ENCODE measurements around the gene NCK2.

- TF ChIP-seq CTCF (IDR thresholded peaks at IDR 0.05; ENCODE audit: poor library complexity) (no peak), EZH2phosphoT487 (IDR thresholded peaks at IDR 0.05; ENCODE audit: low read depth, severe bottlenecking, unreplicated experiment) (peak; percentile 45), EZH2 (IDR thresholded peaks at IDR 0.05; ENCODE audit: borderline replicate concordance) (no peak)
Measured at GRCh38 chr2:105711394-105711793, 33.3 kb upstream of the NCK2 start.
